HepG2 (cell line): ENCODE measurements around the gene PKP4. TPM values are rescaled to one million over a fixed set of nuclear protein-coding genes. Genes with fewer than 3 reads are reported as not detected.

Source experiments
- AGO2 ChIP-seq: fragments of 200-400 bp; formaldehyde crosslinking; optimal IDR thresholded peaks from 2 replicates; pipeline ENCODE3; 2017; ENCODE audit warnings: mild to moderate bottlenecking, low read depth, low read length, moderate library complexity
- AKAP8 ChIP-seq: sonication (generic); formaldehyde crosslinking; IDR thresholded peaks from 2 replicates; pipeline ENCODE4 v1.5.1; 2020; ENCODE audit warnings: mild to moderate bottlenecking, missing genetic modification reagents
- CTCF ChIP-seq: sonication (generic); formaldehyde crosslinking; IDR thresholded peaks from 2 replicates; pipeline ENCODE4 v1.5.0; 2020; ENCODE audit warnings: mild to moderate bottlenecking, missing genetic modification reagents, moderate library complexity
- DRAP1 ChIP-seq: IDR thresholded peaks from 2 replicates; pipeline ENCODE4 v1.6.1; 2016; ENCODE audit warnings: missing genetic modification reagents, missing compliant biosample characterization
- MTA3 ChIP-seq: sonication (generic); formaldehyde crosslinking; IDR thresholded peaks from 2 replicates; pipeline ENCODE4 v1.4.0; 2020; ENCODE audit warnings: missing genetic modification reagents
- NR2F6 ChIP-seq, 2 experiments: IDR thresholded peaks; 2 replicates each; pipeline ENCODE4 v1.6.1; 2016; ENCODE audit warnings: antibody characterized with exemption in 1 of 2, mild to moderate bottlenecking in 1 of 2
- RCOR2 ChIP-seq: IDR thresholded peaks from 2 replicates; pipeline ENCODE4 v1.6.1; 2016; ENCODE audit warnings: missing biosample characterization, missing genetic modification reagents
- RFX1 ChIP-seq: fragments of 450-650 bp; IDR thresholded peaks from 2 replicates; pipeline ENCODE4 v1.6.1; 2017
- SMARCE1 ChIP-seq: fragments of 450-650 bp; IDR thresholded peaks from 2 replicates; pipeline ENCODE4 v1.6.1; 2017; ENCODE audit warnings: borderline replicate concordance
- TRIM22 ChIP-seq: fragments of 450-650 bp; IDR thresholded peaks from 2 replicates; pipeline ENCODE4 v1.6.1; 2017
- TRIM24 ChIP-seq: sonication (generic); formaldehyde crosslinking; IDR thresholded peaks from 2 replicates; pipeline ENCODE4 v1.8.0; 2022; ENCODE audit warnings: mild to moderate bottlenecking, missing genetic modification reagents
- XRCC5 ChIP-seq: fragments of 200-400 bp; formaldehyde crosslinking; optimal IDR thresholded peaks from 2 replicates; pipeline ENCODE3; 2017; ENCODE audit warnings: mild to moderate bottlenecking, low read length
- ZBTB7B ChIP-seq: sonication (generic); formaldehyde crosslinking; IDR thresholded peaks from 2 replicates; pipeline ENCODE4 v1.4.0; 2020; ENCODE audit warnings: missing genetic modification reagents
- ZFP90 ChIP-seq: sonication (generic); formaldehyde crosslinking; IDR thresholded peaks from 2 replicates; pipeline ENCODE4 v1.8.0; 2022; ENCODE audit warnings: missing genetic modification reagents, mild to moderate bottlenecking, inconsistent platforms, borderline replicate concordance
- ZMYM3 ChIP-seq: sonication (generic); formaldehyde crosslinking; IDR thresholded peaks from 2 replicates; pipeline ENCODE4 v1.5.1; 2020; ENCODE audit warnings: mild to moderate bottlenecking, missing genetic modification reagents
- ZNF17 ChIP-seq: sonication (generic); formaldehyde crosslinking; IDR thresholded peaks from 2 replicates; pipeline ENCODE4 v1.5.0; 2020; ENCODE audit warnings: mild to moderate bottlenecking, missing genetic modification reagents
- ZNF3 ChIP-seq: IDR thresholded peaks from 2 replicates; pipeline ENCODE4 v1.7.0; 2017; ENCODE audit warnings: inconsistent platforms
- ZNF431 ChIP-seq: sonication (generic); formaldehyde crosslinking; IDR thresholded peaks from 2 replicates; pipeline ENCODE4 v1.9.0; 2022; ENCODE audit warnings: missing genetic modification reagents, low read depth, mild to moderate bottlenecking, borderline replicate concordance
- ZNF570 ChIP-seq: sonication (generic); formaldehyde crosslinking; IDR thresholded peaks from 2 replicates; pipeline ENCODE4 v1.4.0; 2020; ENCODE audit warnings: mild to moderate bottlenecking, missing genetic modification reagents, borderline replicate concordance
- ZNF597 ChIP-seq: sonication (generic); formaldehyde crosslinking; IDR thresholded peaks from 2 replicates; pipeline ENCODE4 v1.5.0; 2020; ENCODE audit warnings: missing genetic modification reagents
- ZNF598 ChIP-seq: sonication (generic); formaldehyde crosslinking; IDR thresholded peaks from 2 replicates; pipeline ENCODE4 v1.5.1; 2020; ENCODE audit warnings: mild to moderate bottlenecking, missing genetic modification reagents, borderline replicate concordance
- ZNF660 ChIP-seq: sonication (generic); formaldehyde crosslinking; IDR thresholded peaks from 2 replicates; pipeline ENCODE4 v1.5.1; 2020; ENCODE audit warnings: mild to moderate bottlenecking, low read depth, missing genetic modification reagents, borderline replicate concordance
- ZNF766 ChIP-seq: sonication (generic); formaldehyde crosslinking; IDR thresholded peaks from 2 replicates; pipeline ENCODE4 v1.5.0; 2020; ENCODE audit warnings: missing genetic modification reagents, borderline replicate concordance
- ZSCAN30 ChIP-seq: sonication (generic); formaldehyde crosslinking; IDR thresholded peaks from 2 replicates; pipeline ENCODE4 v1.5.0; 2020; ENCODE audit warnings: mild to moderate bottlenecking, missing genetic modification reagents
- polyA plus RNA-seq, 8 experiments: library from polyadenylated mRNA; depleted of rRNA in 3 of 8; stranded (reverse) in 7 of 8; unstranded in 1 of 8; fragments of >200 nt; fragmentation: Illumina TruSeq in 4 of 8; extraction: Trizol in 4 of 8; gene quantifications; 2 replicates each; pipeline versions ENCODE4 v1.2.1 to v1.2.3, GENCODE V29; 2011 to 2016; ENCODE audit warnings: low read depth in 4 of 8, missing spikeins in 1 of 8, mixed read lengths in 1 of 8; ENCODE audit not compliant: insufficient read depth in 1 of 8
- total RNA-seq, 5 experiments: library from RNA; depleted of rRNA; stranded (reverse); fragments of >200 nt; fragmentation: Illumina TruSeq; extraction: Trizol; gene quantifications; 2 replicates each; pipeline ENCODE4 v1.2.3, GENCODE V29; 2016; ENCODE audit warnings: low read depth in 1 of 5
- TF ChIP-seq, protein P1 (sequence below): sonication (generic); formaldehyde crosslinking; IDR thresholded peaks from 2 replicates; pipeline ENCODE4 v1.8.0; 2022; ENCODE audit warnings: missing genetic modification reagents, mild to moderate bottlenecking, borderline replicate concordance

The PKP4 gene
- total and polyA plus RNA-seq, 2 of the 13 experiments (the other 11 are each of a cell fraction or from before 2014, with no cell fraction given), result 80.9 to 90.5 TPM

DNA sequence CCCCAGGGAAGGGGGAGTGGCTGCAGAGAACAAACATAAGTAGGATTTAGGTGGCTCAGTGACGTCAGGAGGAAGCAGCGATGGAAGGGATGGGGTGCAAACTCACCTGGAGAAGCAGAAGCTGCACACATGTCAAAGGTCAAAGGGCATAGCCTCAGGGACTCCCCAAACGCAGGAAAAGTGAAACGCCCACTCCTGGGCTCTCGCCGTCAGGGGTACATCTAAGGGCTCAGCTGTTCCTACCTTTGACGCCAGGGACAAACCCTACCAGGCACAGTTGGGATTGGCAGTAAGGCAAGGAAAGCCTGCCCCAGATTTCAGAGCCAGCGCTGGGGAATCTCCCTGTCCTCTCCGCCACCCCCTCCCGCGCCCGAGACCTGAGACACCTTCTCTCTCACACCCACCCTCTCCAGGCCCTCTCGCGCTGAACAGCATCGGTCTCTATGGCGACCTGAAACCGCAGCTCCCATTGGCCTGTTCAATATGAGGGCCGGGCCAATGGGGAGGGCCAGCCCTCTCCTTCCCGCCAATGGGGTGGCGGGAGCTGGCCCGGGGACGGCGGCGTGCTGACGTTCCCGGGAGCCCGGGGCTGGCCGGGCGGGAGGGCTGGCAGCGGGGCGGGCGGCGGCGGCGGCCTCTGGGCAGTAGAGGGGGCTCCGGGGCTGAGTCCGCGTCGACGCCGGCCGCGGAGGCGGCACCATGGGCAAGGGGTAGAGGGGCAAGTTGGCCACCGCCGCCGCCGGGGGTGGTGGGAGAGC, at the start of gene PKP4, which contains the start of gene CCDC148 (continued):
- no peak for TF ChIP-seq SMARCE1
- TF ChIP-seq, protein P1, sequence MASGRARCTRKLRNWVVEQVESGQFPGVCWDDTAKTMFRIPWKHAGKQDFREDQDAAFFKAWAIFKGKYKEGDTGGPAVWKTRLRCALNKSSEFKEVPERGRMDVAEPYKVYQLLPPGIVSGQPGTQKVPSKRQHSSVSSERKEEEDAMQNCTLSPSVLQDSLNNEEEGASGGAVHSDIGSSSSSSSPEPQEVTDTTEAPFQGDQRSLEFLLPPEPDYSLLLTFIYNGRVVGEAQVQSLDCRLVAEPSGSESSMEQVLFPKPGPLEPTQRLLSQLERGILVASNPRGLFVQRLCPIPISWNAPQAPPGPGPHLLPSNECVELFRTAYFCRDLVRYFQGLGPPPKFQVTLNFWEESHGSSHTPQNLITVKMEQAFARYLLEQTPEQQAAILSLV (CRISPR knock-in tag), result no peak
- no peak for TF ChIP-seq ZNF570 (CRISPR knock-in tag)
- TF ChIP-seq CTCF (CRISPR knock-in tag), result peak; percentile 44; the same call in 1 of the 2 replicates
- TF ChIP-seq NR2F6 (IDR thresholded peaks at IDR 0.05), result peak; percentile 34; the same call in 1 of the 2 replicates
- TF ChIP-seq NR2F6 (CRISPR knock-in tag; IDR thresholded peaks at IDR 0.05), result no peak; the same call in 1 of the 2 replicates
- no peak for TF ChIP-seq XRCC5
- no peak for TF ChIP-seq ZSCAN30
- no peak for TF ChIP-seq RCOR2 (CRISPR knock-in tag)
- no peak for TF ChIP-seq ZNF660 (CRISPR knock-in tag)
- TF ChIP-seq ZBTB7B (CRISPR knock-in tag), result no peak
- TF ChIP-seq DRAP1, result peak; percentile 71
- TF ChIP-seq AKAP8 (CRISPR knock-in tag), result peak; percentile 91
- TF ChIP-seq ZNF3 (CRISPR knock-in tag), result no peak
- peak; percentile 87 for TF ChIP-seq RFX1
- TF ChIP-seq ZFP90, result 0 out of 2 replicates have a peak, but pooled peaks have one; percentile 46
- TF ChIP-seq TRIM22, result no peak
- TF ChIP-seq ZNF17 (CRISPR knock-in tag), result no peak
- no peak for TF ChIP-seq ZNF431 (CRISPR knock-in tag)
- no peak for TF ChIP-seq ZNF598 (CRISPR knock-in tag)
- TF ChIP-seq TRIM24 (CRISPR knock-in tag), result no peak
- no peak for TF ChIP-seq ZMYM3 (CRISPR knock-in tag)
- TF ChIP-seq ZNF766 (CRISPR knock-in tag), result no peak
- TF ChIP-seq MTA3 (CRISPR knock-in tag), result no peak
- TF ChIP-seq AGO2, result no peak
- TF ChIP-seq ZNF597, result no peak
